A549 (cell line): ENCODE measurements around the gene LTA4H. TPM values are rescaled to one million over a fixed set of nuclear protein-coding genes. Genes with fewer than 3 reads are reported as not detected.

Source experiments
- ATAC-seq, 2 experiments: fragments of 200-7000 bp in 1 of 2; fragments of >200 bp in 1 of 2; cut with Nextera tagmentation in 1 of 2; cut with Tn5 transposase in 1 of 2; 3 replicates each; pipeline versions ENCODE4 v1.8.0 to v1.9.1; 2018 to 2020; ENCODE audit warnings: mild to moderate bottlenecking in 1 of 2, moderate library complexity in 1 of 2
- CTCF ChIA-PET: fragments of 300-600 bp; sonication (Branson Sonifier 250); formaldehyde crosslinking; extraction: SDS; loops from one replicate; lab custom pipeline; 2021; ENCODE audit warnings: antibody characterized with exemption, inconsistent platforms; lab: Yijun Ruan, JAX
- POLR2A ChIA-PET: fragments of 350-600 bp; formaldehyde crosslinking; extraction: SDS; loops from one replicate; lab custom pipeline; 2021; ENCODE audit warnings: antibody characterized with exemption, inconsistent platforms; lab: Yijun Ruan, JAX
- DNase-seq, 2 experiments: peaks; one replicate each; pipeline versions ENCODE4 v3.0.0 to v3.0.0-alpha.2; 2011 to 2016; ENCODE audit warnings: low read depth in 1 of 2, low spot score in 1 of 2
- FAIRE-seq: peaks from 2 replicates; lab custom pipeline; 2011; peaks lifted over from hg19 to GRCh38; lab: Jason Lieb, UNC
- H3K27ac ChIP-seq, 2 experiments: fragments of >200 bp; sonication (Bioruptor Twin); formaldehyde crosslinking; 3 replicates each; pipeline ENCODE4 v1.5.1; 2016 to 2017
- H3K4me1 ChIP-seq: fragments of >200 bp; sonication (Bioruptor Twin); formaldehyde crosslinking; 3 replicates; pipeline ENCODE4 v1.6.1; 2016
- H3K4me2 ChIP-seq: fragments of >200 bp; sonication (Bioruptor Twin); formaldehyde crosslinking; 3 replicates; pipeline ENCODE4 v1.6.1; 2016
- H3K4me3 ChIP-seq: fragments of >200 bp; sonication (Bioruptor Twin); formaldehyde crosslinking; 3 replicates; pipeline ENCODE4 v1.5.1; 2016
- H3K9me3 ChIP-seq: fragments of >200 bp; sonication (Bioruptor Twin); formaldehyde crosslinking; 3 replicates; pipeline ENCODE4 v1.6.1; 2016
- BHLHE40 ChIP-seq: IDR thresholded peaks from 2 replicates; pipeline ENCODE4 v1.6.1; 2012; ENCODE audit warnings: low read depth, low read length, inconsistent platforms
- CEBPB ChIP-seq, 2 experiments: fragments of >200 bp in 1 of 2; sonication (Bioruptor Twin) in 1 of 2; formaldehyde crosslinking in 1 of 2; IDR thresholded peaks; 2 replicates each; pipeline ENCODE4 v1.6.1; 2012 to 2016
- CTCF ChIP-seq: fragments of >200 bp; sonication (Bioruptor Twin); formaldehyde crosslinking; IDR thresholded peaks from 3 replicates; pipeline ENCODE4 v1.5.1; 2016
- EHMT2 ChIP-seq: fragments of 200-600 bp; sonication (generic); IDR thresholded peaks from 2 replicates; pipeline ENCODE4 v1.6.1; 2016; ENCODE audit warnings: antibody characterized with exemption, low read depth, mild to moderate bottlenecking, moderate library complexity
- ESRRA ChIP-seq: fragments of 150-350 bp; IDR thresholded peaks from 2 replicates; pipeline ENCODE4 v1.6.1; 2014; ENCODE audit warnings: mild to moderate bottlenecking, low read length, borderline replicate concordance
- HDAC2 ChIP-seq: fragments of 200-600 bp; sonication (generic); IDR thresholded peaks from 2 replicates; pipeline ENCODE4 v1.6.1; 2016
- HEYL ChIP-seq: fragments of 250-450 bp; sonication (Bioruptor Pico); IDR thresholded peaks from 2 replicates; pipeline ENCODE4 v1.8.0; 2021; ENCODE audit warnings: mild to moderate bottlenecking, moderate library complexity
- HOXB13 ChIP-seq: fragments of 250-450 bp; sonication (Bioruptor Pico); IDR thresholded peaks from 2 replicates; pipeline ENCODE4 v1.5.0; 2020; ENCODE audit warnings: low read depth, mild to moderate bottlenecking, moderate library complexity
- JUN ChIP-seq, 2 experiments: fragments of >200 bp; sonication (Bioruptor Twin); formaldehyde crosslinking; IDR thresholded peaks; 2 replicates in 1 of 2; 3 replicates in 1 of 2; pipeline ENCODE4 v1.6.1; 2016 to 2017
- KDM1A ChIP-seq: fragments of 200-600 bp; sonication (generic); IDR thresholded peaks from 2 replicates; pipeline ENCODE4 v1.6.1; 2016; ENCODE audit warnings: low read depth, mild to moderate bottlenecking
- MAX ChIP-seq: IDR thresholded peaks from 2 replicates; pipeline ENCODE4 v1.6.1; 2012
- PHF8 ChIP-seq: fragments of 200-600 bp; sonication (generic); IDR thresholded peaks from 2 replicates; pipeline ENCODE4 v1.6.1; 2016; ENCODE audit warnings: low read depth, mild to moderate bottlenecking, antibody characterized with exemption, moderate library complexity, borderline replicate concordance
- RARB ChIP-seq: fragments of 250-450 bp; sonication (Bioruptor Pico); IDR thresholded peaks from 2 replicates; pipeline ENCODE4 v1.8.0; 2021; ENCODE audit warnings: mild to moderate bottlenecking, moderate library complexity
- REST ChIP-seq: fragments of 200-600 bp; sonication (generic); IDR thresholded peaks from 2 replicates; pipeline ENCODE4 v1.6.1; 2016; ENCODE audit warnings: antibody characterized with exemption, mild to moderate bottlenecking, moderate library complexity
- RFX5 ChIP-seq: fragments of 450-650 bp; IDR thresholded peaks from 2 replicates; pipeline ENCODE4 v1.7.1; 2014; ENCODE audit warnings: antibody characterized with exemption, mild to moderate bottlenecking, moderate library complexity
- SMC3 ChIP-seq: fragments of >200 bp; sonication (Bioruptor Twin); formaldehyde crosslinking; IDR thresholded peaks from 3 replicates; pipeline ENCODE4 v1.6.1; 2018; ENCODE audit warnings: inconsistent platforms
- SREBF2 ChIP-seq: fragments of 450-650 bp; IDR thresholded peaks from 2 replicates; pipeline ENCODE4 v1.6.1; 2014; ENCODE audit warnings: mild to moderate bottlenecking, moderate library complexity
- ZC3H11A ChIP-seq: fragments of 450-650 bp; IDR thresholded peaks from 2 replicates; pipeline ENCODE4 v1.6.1; 2014; ENCODE audit warnings: antibody characterized with exemption, mild to moderate bottlenecking
- ZFP36 ChIP-seq: fragments of 450-650 bp; IDR thresholded peaks from 2 replicates; pipeline ENCODE4 v1.6.1; 2014; ENCODE audit warnings: borderline replicate concordance; ENCODE audit not compliant: partially characterized antibody
- WGBS: methylation state at CpG from one replicate; pipeline ENCODE4 v1.1.6; 2017; ENCODE audit errors: missing lambda C conversion rate; 5-methylcytosine and 5-hydroxymethylcytosine counted together
- polyA plus RNA-seq, 4 experiments: library from polyadenylated mRNA; depleted of rRNA in 3 of 4; stranded (reverse); fragments of >200 nt; fragmentation: RNase III in 1 of 4; extraction: RNeasy Plus Mini Kit Qiagen cat#74134 plus additional on column Dnase treatment in 1 of 4; gene quantifications; 2 replicates in 3 of 4; 3 replicates in 1 of 4; pipeline ENCODE4 v1.2.3, GENCODE V29; 2011 to 2017
- TF ChIP-seq, protein P1 (sequence below): fragments of 250-450 bp; sonication (Bioruptor Pico); IDR thresholded peaks from 2 replicates; pipeline ENCODE4 v1.5.0; 2021; ENCODE audit warnings: mild to moderate bottlenecking, moderate library complexity, borderline replicate concordance
- TF ChIP-seq, protein P2 (sequence below): IDR thresholded peaks from 2 replicates; pipeline ENCODE4 v1.6.1; 2012; ENCODE audit warnings: low read depth, borderline replicate concordance

The LTA4H gene
- polyA plus RNA-seq, 2 of the 4 experiments (the other 2 are of a cell fraction) = 126 to 174 TPM

- peak overlapping the region; percentile 85 for H3K4me2 ChIP-seq
- 65% methylated on average over 7 of the region's 7 CpGs for WGBS
- DNase-seq = no peak
- H3K9me3 ChIP-seq = no peaks in the 10 kb centered on the region
- ChIA-PET CTCF (no interaction called here), POLR2A (no interaction called here)
- peak overlapping the region; percentile 67 for H3K4me3 ChIP-seq
- TF ChIP-seq HDAC2 (no peak), KDM1A (no peak), ZFP36 (no peak), BHLHE40 (no peak), ESRRA (no peak), RARB (CRISPR knock-in tag) (no peak), ZC3H11A (no peak), REST (no peak), SMC3 (no peak), JUN (IDR thresholded peaks at IDR 0.05) (no peak)
- TF ChIP-seq, protein P1, sequence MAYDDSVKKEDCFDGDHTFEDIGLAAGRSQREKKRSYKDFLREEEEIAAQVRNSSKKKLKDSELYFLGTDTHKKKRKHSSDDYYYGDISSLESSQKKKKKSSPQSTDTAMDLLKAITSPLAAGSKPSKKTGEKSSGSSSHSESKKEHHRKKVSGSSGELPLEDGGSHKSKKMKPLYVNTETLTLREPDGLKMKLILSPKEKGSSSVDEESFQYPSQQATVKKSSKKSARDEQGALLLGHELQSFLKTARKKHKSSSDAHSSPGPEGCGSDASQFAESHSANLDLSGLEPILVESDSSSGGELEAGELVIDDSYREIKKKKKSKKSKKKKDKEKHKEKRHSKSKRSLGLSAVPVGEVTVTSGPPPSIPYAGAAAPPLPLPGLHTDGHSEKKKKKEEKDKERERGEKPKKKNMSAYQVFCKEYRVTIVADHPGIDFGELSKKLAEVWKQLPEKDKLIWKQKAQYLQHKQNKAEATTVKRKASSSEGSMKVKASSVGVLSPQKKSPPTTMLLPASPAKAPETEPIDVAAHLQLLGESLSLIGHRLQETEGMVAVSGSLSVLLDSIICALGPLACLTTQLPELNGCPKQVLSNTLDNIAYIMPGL = no peak
- H3K4me1 ChIP-seq = peaks cover 18% of the 10 kb centered on the region
- no peak overlapping the region for H3K27ac ChIP-seq
- no peak for FAIRE-seq
- ATAC-seq = no peak
Measured at GRCh38 chr12:96033549-96034389, 1.6 kb downstream of the LTA4H start.

DNA sequence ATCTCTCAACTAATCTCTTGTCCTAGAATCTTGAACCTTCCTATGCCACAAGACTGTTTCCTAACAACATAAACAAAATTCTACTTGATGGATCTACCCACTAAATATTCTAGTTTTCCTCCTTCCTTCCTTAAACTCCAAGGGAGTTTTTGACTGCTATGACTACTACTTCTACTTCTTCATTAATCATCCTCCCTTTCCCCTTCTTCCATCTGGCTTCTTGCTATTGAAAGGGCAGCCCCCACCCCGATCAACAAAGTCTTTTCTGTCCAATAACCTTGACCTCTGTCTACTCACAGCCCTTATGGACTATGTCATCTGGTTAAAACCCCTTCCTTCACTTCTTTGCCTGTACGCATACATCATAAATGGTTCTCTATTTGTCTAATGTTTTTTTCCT, 5.6 kb downstream of the LTA4H start:
- H3K4me2 ChIP-seq = no peak overlapping the region
- no peak for TF ChIP-seq BHLHE40
- no peak for TF ChIP-seq SMC3
- no peak for TF ChIP-seq CEBPB (IDR thresholded peaks at IDR 0.05)
- TF ChIP-seq HEYL (CRISPR knock-in tag) = no peak
- TF ChIP-seq KDM1A = no peak
- no peak for TF ChIP-seq PHF8
- TF ChIP-seq ESRRA = no peak
- TF ChIP-seq, protein P2, sequence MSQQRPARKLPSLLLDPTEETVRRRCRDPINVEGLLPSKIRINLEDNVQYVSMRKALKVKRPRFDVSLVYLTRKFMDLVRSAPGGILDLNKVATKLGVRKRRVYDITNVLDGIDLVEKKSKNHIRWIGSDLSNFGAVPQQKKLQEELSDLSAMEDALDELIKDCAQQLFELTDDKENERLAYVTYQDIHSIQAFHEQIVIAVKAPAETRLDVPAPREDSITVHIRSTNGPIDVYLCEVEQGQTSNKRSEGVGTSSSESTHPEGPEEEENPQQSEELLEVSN = no peak
- no peak for TF ChIP-seq RFX5
- TF ChIP-seq MAX = no peak
- TF ChIP-seq SREBF2 = no peak
- TF ChIP-seq, protein P1 = no peak
- TF ChIP-seq HOXB13 (CRISPR knock-in tag) = no peak
- no peak for TF ChIP-seq CTCF
- no peak for TF ChIP-seq EHMT2
- ATAC-seq (no peak), FAIRE-seq (no peak), DNase-seq (no peak)
- H3K4me3 ChIP-seq = no peak overlapping the region
- H3K9me3 ChIP-seq = no peaks in the 10 kb centered on the region
- WGBS = 94% methylated on average over 2 of the region's 2 CpGs
- H3K4me1 ChIP-seq = peaks cover 18% of the 10 kb centered on the region
- H3K27ac ChIP-seq = no peak overlapping the region
- POLR2A ChIA-PET = no interaction called here
- CTCF ChIA-PET = no interaction called here
